ENCODE measurements around the gene GPC1.

Gene GPC1

DNA sequence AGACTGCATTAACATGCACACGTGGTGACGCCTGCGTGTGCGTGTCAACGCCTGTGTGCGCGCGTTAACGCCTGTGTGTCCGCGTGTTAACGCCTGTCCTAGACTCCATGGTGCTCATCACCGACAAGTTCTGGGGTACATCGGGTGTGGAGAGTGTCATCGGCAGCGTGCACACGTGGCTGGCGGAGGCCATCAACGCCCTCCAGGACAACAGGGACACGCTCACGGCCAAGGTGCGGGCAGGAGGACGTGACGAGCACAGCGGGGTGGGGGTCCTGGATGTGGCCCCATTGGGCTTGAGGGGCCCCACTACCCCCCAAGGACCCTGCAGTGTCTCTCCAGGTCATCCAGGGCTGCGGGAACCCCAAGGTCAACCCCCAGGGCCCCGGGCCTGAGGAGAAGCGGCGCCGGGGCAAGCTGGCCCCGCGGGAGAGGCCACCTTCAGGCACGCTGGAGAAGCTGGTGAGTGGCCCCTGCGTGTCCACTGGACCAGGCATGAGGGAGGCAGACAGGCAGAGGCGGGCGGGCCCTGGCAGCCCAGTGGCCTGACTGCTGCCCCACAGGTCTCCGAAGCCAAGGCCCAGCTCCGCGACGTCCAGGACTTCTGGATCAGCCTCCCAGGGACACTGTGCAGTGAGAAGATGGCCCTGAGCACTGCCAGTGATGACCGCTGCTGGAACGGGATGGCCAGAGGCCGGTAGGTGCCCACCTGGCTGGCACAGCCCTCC is 29.2 kb downstream of the GPC1 start:
- H2BK5ac ChIP-seq (ENCODE audit: low read depth, low read length, poor library complexity), result no peak overlapping the region
- no peak overlapping the region for H3K4ac ChIP-seq (ENCODE audit: low read depth, low read length)
- H4K8ac ChIP-seq (ENCODE audit: low read depth, low read length), result no peak overlapping the region
- H3K23ac ChIP-seq (ENCODE audit: low read length), result no peak overlapping the region
- no peak overlapping the region for H3K4me3 ChIP-seq (ENCODE audit: low read depth, low read length)
- no peak overlapping the region for H2BK12ac ChIP-seq (ENCODE audit: low read length)
- peaks cover 3% of the 10 kb centered on the region for H3K79me1 ChIP-seq (ENCODE audit: low read length)
- no peaks in the 10 kb centered on the region for H3K79me2 ChIP-seq (ENCODE audit: control insufficient read depth, insufficient read depth, low read length, poor library complexity)
- H3K14ac ChIP-seq (ENCODE audit: low read length), result no peak overlapping the region
- H2AFZ ChIP-seq (ENCODE audit: insufficient read depth, low read length, poor library complexity), result no peak overlapping the region
- H2BK120ac ChIP-seq (ENCODE audit: insufficient read depth, low read length, poor library complexity), result no peak overlapping the region
- no peak overlapping the region for H3K27ac ChIP-seq (ENCODE audit: low read depth, low read length)
- no peak overlapping the region for H4K12ac ChIP-seq (ENCODE audit: low read depth, low read length)
- H3K36me3 ChIP-seq (ENCODE audit: control insufficient read depth in 1 of 2, insufficient read depth in 2 of 2, low read length in 2 of 2), result peaks cover 41% of the 10 kb centered on the region in 2 experiments
- no peak overlapping the region for H3K4me2 ChIP-seq (ENCODE audit: low read length)
- H3K9ac ChIP-seq (ENCODE audit: low read length), result no peak overlapping the region
- no CpG with 5 or more reads among the region's 43 CpGs for WGBS (ENCODE audit: extremely low coverage, insufficient coverage, insufficient read length)
- no peak overlapping the region for H3K18ac ChIP-seq (ENCODE audit: low read length)
- no peak overlapping the region for H4K91ac ChIP-seq (ENCODE audit: low read depth, low read length)
- peaks cover 7 to 8% of the 10 kb centered on the region in 2 experiments for H3K4me1 ChIP-seq (ENCODE audit: control insufficient read depth in 1 of 2, insufficient read depth in 2 of 2, low read length in 2 of 2)
- H2AK5ac ChIP-seq (ENCODE audit: low read length), result no peak overlapping the region
- H3K9me3 ChIP-seq (ENCODE audit: insufficient read depth, low read depth, low read length), result peaks cover 4% of the 10 kb centered on the region
- no peak for DNase-seq
- no peaks in the 10 kb centered on the region for H3K27me3 ChIP-seq (ENCODE audit: insufficient read depth, low read length)

DNA sequence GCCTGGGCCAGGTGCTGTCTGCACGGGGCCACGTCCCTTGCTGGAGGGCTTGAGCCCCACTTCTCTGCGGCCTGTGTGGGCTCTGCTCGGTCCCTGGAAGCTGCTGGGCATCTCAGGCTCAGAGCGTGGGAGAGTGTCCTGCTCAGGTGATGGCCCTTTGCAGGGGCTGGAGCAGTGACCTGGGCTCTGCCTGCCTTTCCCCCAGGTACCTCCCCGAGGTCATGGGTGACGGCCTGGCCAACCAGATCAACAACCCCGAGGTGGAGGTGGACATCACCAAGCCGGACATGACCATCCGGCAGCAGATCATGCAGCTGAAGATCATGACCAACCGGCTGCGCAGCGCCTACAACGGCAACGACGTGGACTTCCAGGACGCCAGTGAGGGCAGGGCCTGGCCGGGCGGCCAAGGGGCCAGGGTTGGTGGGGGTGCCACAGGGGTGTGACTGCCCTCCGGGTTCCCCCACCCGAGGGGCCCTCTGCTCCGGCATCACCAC is 29.9 kb downstream of the GPC1 start:
- H3K27ac ChIP-seq (ENCODE audit: low read depth, low read length), result no peak overlapping the region
- H3K4me2 ChIP-seq (ENCODE audit: low read length), result no peak overlapping the region
- H3K9me3 ChIP-seq (ENCODE audit: insufficient read depth, low read depth, low read length), result peaks cover 6% of the 10 kb centered on the region
- no peak overlapping the region for H2BK5ac ChIP-seq (ENCODE audit: low read depth, low read length, poor library complexity)
- H3K9ac ChIP-seq (ENCODE audit: low read length), result no peak overlapping the region
- H2AFZ ChIP-seq (ENCODE audit: insufficient read depth, low read length, poor library complexity), result no peak overlapping the region
- no peak overlapping the region for H3K14ac ChIP-seq (ENCODE audit: low read length)
- no peak overlapping the region for H3K18ac ChIP-seq (ENCODE audit: low read length)
- H2AK5ac ChIP-seq (ENCODE audit: low read length), result no peak overlapping the region
- H4K12ac ChIP-seq (ENCODE audit: low read depth, low read length), result no peak overlapping the region
- peaks cover 2% of the 10 kb centered on the region for H3K79me1 ChIP-seq (ENCODE audit: low read length)
- no CpG with 5 or more reads among the region's 22 CpGs for WGBS (ENCODE audit: extremely low coverage, insufficient coverage, insufficient read length)
- no peak overlapping the region for H3K23ac ChIP-seq (ENCODE audit: low read length)
- H3K36me3 ChIP-seq (ENCODE audit: control insufficient read depth in 1 of 2, insufficient read depth in 2 of 2, low read length in 2 of 2), result peaks cover 38 to 39% of the 10 kb centered on the region in 2 experiments
- no peak overlapping the region for H3K4me3 ChIP-seq (ENCODE audit: low read depth, low read length)
- DNase-seq, result no peak
- H3K4ac ChIP-seq (ENCODE audit: low read depth, low read length), result no peak overlapping the region
- no peak overlapping the region for H4K8ac ChIP-seq (ENCODE audit: low read depth, low read length)
- no peak overlapping the region for H2BK12ac ChIP-seq (ENCODE audit: low read length)
- no peaks in the 10 kb centered on the region for H3K27me3 ChIP-seq (ENCODE audit: insufficient read depth, low read length)
- H4K91ac ChIP-seq (ENCODE audit: low read depth, low read length), result no peak overlapping the region
- peaks cover 1% of the 10 kb centered on the region in 2 experiments for H3K4me1 ChIP-seq (ENCODE audit: control insufficient read depth in 1 of 2, insufficient read depth in 2 of 2, low read length in 2 of 2)
- H2BK120ac ChIP-seq (ENCODE audit: insufficient read depth, low read length, poor library complexity), result no peak overlapping the region
- no peaks in the 10 kb centered on the region for H3K79me2 ChIP-seq (ENCODE audit: control insufficient read depth, insufficient read depth, low read length, poor library complexity)

DNA sequence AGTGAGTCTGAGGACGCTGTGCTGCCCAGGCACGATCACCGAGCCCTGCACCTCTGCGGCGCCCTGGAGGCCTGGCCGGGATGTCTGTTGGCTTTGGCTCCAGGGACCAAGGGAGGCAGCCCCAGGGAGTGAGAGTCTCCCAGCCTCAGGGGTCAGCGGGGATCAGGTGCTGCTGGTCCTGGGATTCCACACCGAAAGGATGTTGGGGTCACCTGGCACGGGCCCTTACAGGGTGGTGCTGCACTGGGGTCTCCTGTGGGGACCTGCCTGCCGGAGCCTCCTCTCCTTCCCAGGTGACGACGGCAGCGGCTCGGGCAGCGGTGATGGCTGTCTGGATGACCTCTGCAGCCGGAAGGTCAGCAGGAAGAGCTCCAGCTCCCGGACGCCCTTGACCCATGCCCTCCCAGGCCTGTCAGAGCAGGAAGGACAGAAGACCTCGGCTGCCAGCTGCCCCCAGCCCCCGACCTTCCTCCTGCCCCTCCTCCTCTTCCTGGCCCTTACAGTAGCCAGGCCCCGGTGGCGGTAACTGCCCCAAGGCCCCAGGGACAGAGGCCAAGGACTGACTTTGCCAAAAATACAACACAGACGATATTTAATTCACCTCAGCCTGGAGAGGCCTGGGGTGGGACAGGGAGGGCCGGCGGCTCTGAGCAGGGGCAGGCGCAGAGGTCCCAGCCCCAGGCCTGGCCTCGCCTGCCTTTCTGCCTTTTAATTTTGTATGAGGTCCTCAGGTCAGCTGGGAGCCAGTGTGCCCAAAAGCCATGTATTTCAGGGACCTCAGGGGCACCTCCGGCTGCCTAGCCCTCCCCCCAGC is 30.5 kb downstream of the GPC1 start:
- no peaks in the 10 kb centered on the region for H3K79me1 ChIP-seq (ENCODE audit: low read length)
- DNase-seq, result no peak
- H3K27ac ChIP-seq (ENCODE audit: low read depth, low read length), result no peak overlapping the region
- H3K27me3 ChIP-seq (ENCODE audit: insufficient read depth, low read length), result no peaks in the 10 kb centered on the region
- H2BK5ac ChIP-seq (ENCODE audit: low read depth, low read length, poor library complexity), result no peak overlapping the region
- H4K8ac ChIP-seq (ENCODE audit: low read depth, low read length), result no peak overlapping the region
- no peak overlapping the region for H3K18ac ChIP-seq (ENCODE audit: low read length)
- H3K14ac ChIP-seq (ENCODE audit: low read length), result no peak overlapping the region
- no peaks in the 10 kb centered on the region for H3K4me1 ChIP-seq (ENCODE audit: control insufficient read depth in 1 of 2, insufficient read depth in 2 of 2, low read length in 2 of 2)
- no peak overlapping the region for H3K23ac ChIP-seq (ENCODE audit: low read length)
- H2BK12ac ChIP-seq (ENCODE audit: low read length), result no peak overlapping the region
- H3K4me2 ChIP-seq (ENCODE audit: low read length), result no peak overlapping the region
- H3K9me3 ChIP-seq (ENCODE audit: insufficient read depth, low read depth, low read length), result peaks cover 6% of the 10 kb centered on the region
- no peak overlapping the region for H2BK120ac ChIP-seq (ENCODE audit: insufficient read depth, low read length, poor library complexity)
- H4K12ac ChIP-seq (ENCODE audit: low read depth, low read length), result no peak overlapping the region
- no peak overlapping the region for H3K4me3 ChIP-seq (ENCODE audit: low read depth, low read length)
- no peak overlapping the region for H2AK5ac ChIP-seq (ENCODE audit: low read length)
- H3K9ac ChIP-seq (ENCODE audit: low read length), result no peak overlapping the region
- no peak overlapping the region for H4K91ac ChIP-seq (ENCODE audit: low read depth, low read length)
- whole genome bisulfite sequencing (ENCODE audit: extremely low coverage, insufficient coverage, insufficient read length), result no CpG with 5 or more reads among the region's 28 CpGs
- no peak overlapping the region for H3K4ac ChIP-seq (ENCODE audit: low read depth, low read length)
- no peak overlapping the region for H2AFZ ChIP-seq (ENCODE audit: insufficient read depth, low read length, poor library complexity)
- H3K36me3 ChIP-seq (ENCODE audit: control insufficient read depth in 1 of 2, insufficient read depth in 2 of 2, low read length in 2 of 2), result peaks cover 36 to 38% of the 10 kb centered on the region in 2 experiments
- H3K79me2 ChIP-seq (ENCODE audit: control insufficient read depth, insufficient read depth, low read length, poor library complexity), result no peaks in the 10 kb centered on the region

DNA sequence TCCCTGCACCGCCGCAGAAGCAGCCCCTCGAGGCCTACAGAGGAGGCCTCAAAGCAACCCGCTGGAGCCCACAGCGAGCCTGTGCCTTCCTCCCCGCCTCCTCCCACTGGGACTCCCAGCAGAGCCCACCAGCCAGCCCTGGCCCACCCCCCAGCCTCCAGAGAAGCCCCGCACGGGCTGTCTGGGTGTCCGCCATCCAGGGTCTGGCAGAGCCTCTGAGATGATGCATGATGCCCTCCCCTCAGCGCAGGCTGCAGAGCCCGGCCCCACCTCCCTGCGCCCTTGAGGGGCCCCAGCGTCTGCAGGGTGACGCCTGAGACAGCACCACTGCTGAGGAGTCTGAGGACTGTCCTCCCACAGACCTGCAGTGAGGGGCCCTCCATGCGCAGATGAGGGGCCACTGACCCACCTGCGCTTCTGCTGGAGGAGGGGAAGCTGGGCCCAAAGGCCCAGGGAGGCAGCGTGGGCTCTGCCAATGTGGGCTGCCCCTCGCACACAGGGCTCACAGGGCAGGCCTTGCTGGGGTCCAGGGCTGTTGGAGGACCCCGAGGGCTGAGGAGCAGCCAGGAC is 31.2 kb downstream of the GPC1 start:
- no peak overlapping the region for H2BK12ac ChIP-seq (ENCODE audit: low read length)
- H2AK5ac ChIP-seq (ENCODE audit: low read length), result no peak overlapping the region
- H3K4ac ChIP-seq (ENCODE audit: low read depth, low read length), result no peak overlapping the region
- H3K27me3 ChIP-seq (ENCODE audit: insufficient read depth, low read length), result no peaks in the 10 kb centered on the region
- no peaks in the 10 kb centered on the region for H3K79me1 ChIP-seq (ENCODE audit: low read length)
- H3K23ac ChIP-seq (ENCODE audit: low read length), result no peak overlapping the region
- H2BK5ac ChIP-seq (ENCODE audit: low read depth, low read length, poor library complexity), result no peak overlapping the region
- H3K18ac ChIP-seq (ENCODE audit: low read length), result no peak overlapping the region
- no peaks in the 10 kb centered on the region for H3K4me1 ChIP-seq (ENCODE audit: control insufficient read depth in 1 of 2, insufficient read depth in 2 of 2, low read length in 2 of 2)
- H4K12ac ChIP-seq (ENCODE audit: low read depth, low read length), result no peak overlapping the region
- H3K27ac ChIP-seq (ENCODE audit: low read depth, low read length), result no peak overlapping the region
- H3K79me2 ChIP-seq (ENCODE audit: control insufficient read depth, insufficient read depth, low read length, poor library complexity), result no peaks in the 10 kb centered on the region
- WGBS (ENCODE audit: extremely low coverage, insufficient coverage, insufficient read length), result no CpG with 5 or more reads among the region's 19 CpGs
- H2AFZ ChIP-seq (ENCODE audit: insufficient read depth, low read length, poor library complexity), result no peak overlapping the region
- H4K91ac ChIP-seq (ENCODE audit: low read depth, low read length), result no peak overlapping the region
- H3K4me3 ChIP-seq (ENCODE audit: low read depth, low read length), result no peak overlapping the region
- H3K9me3 ChIP-seq (ENCODE audit: insufficient read depth, low read depth, low read length), result peaks cover 6% of the 10 kb centered on the region
- no peak overlapping the region for H3K4me2 ChIP-seq (ENCODE audit: low read length)
- DNase-seq, result no peak
- H4K8ac ChIP-seq (ENCODE audit: low read depth, low read length), result no peak overlapping the region
- H3K9ac ChIP-seq (ENCODE audit: low read length), result no peak overlapping the region
- peaks cover 36 to 38% of the 10 kb centered on the region in 2 experiments for H3K36me3 ChIP-seq (ENCODE audit: control insufficient read depth in 1 of 2, insufficient read depth in 2 of 2, low read length in 2 of 2)
- no peak overlapping the region for H2BK120ac ChIP-seq (ENCODE audit: insufficient read depth, low read length, poor library complexity)
- H3K14ac ChIP-seq (ENCODE audit: low read length), result no peak overlapping the region

Measured in trophoblast cell (in vitro differentiated cells and primary cell).